GM19043 (cell line): Measurements from ENCODE around the gene ADAMTS2.

ENCODE experiments used
- ATAC-seq: cut with Tn5 transposase; IDR thresholded peaks from one replicate; pipeline ENCODE4 v1.9.1; 2021; ENCODE audit warnings: low read depth; ENCODE audit not compliant: unreplicated experiment

Gene ADAMTS2

DNA sequence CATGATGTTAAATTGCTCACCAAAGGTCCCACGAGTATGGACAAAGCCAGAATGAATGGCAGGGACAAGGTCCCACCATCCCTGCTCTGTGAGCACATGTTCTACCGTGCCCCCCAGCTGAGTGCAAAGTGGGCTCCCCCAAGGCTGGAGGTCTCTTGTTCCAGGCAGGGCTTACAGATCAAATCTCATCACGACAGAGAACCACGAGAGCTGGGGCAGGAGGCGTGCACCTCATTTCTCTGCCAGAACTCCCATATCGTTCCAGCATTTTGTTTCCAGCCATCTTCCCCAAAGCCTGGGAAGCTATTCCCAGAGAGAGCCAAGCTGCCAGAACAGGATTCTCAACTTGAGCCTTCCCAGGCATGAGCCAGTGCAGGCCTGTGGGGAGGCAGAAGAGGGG lies 176.6 kb downstream of the ADAMTS2 start:
- no peak for ATAC-seq

DNA sequence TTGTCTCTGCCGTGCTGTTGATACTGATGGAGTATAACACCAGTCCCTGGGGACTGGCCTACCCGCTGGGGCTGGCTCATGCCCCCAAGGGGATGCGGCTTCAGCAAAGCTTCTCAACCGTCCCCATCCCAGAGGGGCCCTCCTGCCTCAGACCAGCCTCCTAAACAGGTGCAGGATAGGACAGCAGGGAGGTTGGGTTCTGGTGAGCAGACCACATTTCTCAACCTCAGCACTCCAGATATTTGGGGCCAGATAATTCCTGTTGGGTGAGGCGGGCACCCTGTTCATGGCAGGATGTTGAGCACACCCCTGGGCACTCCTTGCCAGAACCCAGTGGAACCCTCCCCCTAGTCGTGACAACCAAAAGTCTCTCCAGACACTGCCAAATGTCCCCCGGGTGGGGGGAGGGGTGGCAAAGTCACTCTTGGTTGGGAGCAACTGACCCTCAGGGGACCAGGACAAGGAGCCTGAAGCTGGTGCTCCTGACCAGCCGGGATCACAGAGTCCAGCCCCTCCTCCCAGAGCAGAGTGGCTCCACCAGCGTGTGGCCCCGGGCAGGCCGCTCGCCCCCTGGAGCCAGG lies 177.3 kb downstream of the ADAMTS2 start:
- no peak for ATAC-seq

DNA sequence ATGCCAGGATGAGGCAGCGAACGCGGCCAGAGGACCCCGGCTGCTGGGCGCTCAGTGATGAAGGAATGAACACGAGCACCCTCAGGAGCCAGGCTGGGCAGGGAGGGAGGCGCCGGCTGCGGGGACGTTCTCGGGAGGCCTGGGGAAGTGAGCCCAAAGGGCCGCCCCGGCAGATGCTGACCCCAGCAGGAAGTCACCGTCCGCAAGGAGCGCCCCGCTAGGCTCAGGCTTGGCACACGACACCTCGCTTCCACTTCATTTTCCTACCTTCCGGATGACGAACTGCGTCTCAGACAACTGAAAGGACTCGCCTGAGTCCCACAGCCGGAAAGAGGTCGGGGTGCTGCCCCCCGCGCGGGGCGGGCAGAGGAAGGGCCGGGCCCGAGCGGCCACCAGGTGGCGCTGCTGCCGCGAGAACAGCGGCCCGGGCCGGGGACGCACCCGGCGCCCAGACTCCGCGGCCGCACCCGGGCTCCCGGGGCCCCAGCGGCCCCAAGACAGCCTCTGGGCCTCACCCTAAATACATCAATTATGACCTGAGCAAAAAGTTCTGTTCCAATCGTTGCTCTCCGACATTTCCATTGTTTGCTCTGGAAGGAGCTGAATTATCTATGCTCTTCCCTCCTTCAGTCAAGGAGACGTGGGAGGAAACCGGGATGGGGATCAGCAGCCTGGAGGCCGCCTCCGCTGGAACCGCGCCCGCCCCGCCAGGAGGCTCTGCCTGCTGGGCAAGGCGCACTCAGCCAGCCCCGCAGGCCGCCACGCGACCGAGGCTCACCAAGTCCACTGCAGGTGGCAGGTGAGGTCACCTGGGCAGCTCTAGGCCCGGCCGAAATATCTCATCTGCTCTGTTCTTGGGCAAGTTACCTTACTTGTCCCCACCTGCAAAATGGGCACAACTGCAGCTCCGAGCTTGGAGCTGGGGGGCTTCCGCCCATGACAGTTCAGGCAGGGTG lies 178.1 kb downstream of the ADAMTS2 start:
- ATAC-seq, result no peak

DNA sequence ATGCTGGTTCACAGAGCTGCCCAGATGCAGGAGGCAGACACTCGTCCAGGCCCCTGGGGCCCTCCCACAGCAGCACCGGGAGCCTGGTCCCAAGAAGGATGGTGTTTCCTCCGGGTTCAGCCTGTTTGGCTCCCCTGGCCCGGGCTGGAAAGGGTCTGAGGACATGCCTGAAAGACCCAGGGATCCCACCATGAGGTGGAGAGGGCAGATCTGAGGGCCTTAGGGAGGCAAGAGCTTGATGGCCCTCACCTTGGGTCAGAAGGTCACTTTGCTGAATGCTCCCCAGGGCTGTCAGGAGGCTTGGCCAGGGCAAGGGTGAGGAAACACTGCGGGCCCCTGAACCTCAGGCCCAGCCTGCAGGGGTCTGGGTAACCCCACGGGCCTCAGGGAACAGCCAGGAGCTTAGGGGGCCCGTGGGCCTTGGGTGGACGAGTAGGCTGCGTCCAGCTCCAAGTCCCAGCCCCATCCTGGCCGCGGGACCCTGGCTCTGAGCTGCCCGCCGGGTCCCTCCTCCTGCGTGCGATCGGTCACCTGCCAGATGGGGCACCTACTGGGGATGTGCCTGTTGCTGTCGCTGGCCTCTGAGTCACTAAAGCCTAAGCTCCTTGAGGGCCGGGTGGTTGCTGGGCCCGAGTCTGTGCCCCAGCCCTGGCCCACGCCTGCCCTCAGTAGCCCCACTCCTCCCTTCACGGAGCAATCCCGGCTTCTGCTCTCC lies 178.9 kb downstream of the ADAMTS2 start:
- ATAC-seq, result no peak

DNA sequence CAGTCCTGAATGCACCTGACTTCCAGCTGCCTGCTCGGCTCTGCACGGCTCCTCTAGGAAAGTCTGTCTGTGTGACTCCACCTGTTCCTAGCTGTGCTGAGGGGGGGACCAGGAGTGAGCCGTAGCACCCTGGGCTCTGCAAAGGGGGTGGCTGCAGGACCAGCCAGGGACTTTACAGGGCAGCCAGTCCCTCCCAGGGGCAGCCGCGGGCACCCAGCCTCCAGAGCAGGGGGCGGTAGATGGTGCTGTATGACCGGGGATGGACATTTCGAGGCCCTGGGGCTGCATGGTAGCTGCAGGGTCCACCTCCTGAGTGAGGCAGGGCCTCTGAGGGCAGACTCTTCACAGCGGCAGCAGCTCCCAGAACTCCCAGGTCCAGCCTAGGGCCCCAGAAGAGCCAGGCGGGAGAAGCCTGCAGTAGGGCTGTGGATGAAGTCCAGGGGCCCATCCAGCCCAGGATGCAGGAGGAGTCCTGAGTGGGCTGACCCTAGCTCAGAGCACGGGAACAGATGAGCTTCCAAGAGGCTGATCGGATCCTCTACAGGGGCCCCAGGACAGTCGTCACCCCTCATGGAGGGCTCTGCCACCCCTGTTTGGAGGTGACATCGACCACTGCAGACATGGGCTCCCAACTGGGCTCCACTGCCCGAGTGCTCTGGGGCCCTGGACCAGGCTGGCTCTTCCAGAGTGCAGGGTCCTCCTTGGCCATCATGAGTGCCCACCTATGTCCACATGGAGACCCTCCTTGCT lies 179.7 kb downstream of the ADAMTS2 start:
- ATAC-seq, result no peak

DNA sequence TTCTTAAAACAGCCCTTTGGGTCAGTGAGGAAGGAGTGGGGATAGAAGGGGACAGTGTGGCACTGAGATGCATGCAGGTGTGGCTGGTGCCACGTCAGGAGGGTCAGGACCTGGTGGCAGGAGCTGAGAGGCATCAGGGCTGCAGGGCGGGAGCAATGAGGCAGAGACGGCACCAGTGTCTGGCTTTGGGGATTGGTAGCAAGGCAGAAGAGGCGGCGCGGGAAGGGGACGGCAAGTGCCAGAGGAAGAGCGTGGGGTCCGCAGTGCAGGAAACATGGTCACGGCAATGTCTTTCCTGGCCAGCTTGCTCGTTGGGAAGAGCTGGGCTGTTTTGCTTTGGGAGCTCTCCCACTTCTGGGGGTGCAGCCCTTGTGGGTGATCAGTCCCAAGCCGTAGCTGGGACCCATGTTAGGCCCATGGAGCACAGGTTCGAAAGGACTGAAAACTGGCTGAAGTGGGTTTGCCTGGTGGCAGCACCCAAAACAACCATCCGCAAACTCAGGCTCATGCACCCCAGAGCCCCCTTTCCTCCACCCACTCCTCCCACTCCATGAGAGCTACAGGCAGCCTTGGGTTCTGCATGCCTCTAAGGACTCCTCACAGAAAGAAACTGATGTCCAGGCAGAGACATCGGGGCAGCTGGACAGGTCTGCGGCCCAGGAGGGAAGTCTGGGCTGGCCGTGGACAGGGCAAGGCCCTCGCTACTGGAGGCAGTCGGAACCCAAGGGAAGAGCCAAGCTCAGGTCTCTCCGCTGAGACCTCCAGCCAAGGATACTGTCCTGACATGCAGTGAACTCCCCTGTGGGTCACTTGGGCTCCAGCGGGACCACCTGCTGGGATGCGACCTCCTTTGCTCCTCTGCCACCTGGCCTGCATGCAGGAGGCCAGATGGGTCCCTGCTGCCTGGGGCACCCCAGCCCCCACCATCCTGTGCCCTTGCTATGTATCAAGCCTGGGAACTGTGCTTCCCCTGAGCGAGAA lies 180.6 kb downstream of the ADAMTS2 start:
- no peak for ATAC-seq

DNA sequence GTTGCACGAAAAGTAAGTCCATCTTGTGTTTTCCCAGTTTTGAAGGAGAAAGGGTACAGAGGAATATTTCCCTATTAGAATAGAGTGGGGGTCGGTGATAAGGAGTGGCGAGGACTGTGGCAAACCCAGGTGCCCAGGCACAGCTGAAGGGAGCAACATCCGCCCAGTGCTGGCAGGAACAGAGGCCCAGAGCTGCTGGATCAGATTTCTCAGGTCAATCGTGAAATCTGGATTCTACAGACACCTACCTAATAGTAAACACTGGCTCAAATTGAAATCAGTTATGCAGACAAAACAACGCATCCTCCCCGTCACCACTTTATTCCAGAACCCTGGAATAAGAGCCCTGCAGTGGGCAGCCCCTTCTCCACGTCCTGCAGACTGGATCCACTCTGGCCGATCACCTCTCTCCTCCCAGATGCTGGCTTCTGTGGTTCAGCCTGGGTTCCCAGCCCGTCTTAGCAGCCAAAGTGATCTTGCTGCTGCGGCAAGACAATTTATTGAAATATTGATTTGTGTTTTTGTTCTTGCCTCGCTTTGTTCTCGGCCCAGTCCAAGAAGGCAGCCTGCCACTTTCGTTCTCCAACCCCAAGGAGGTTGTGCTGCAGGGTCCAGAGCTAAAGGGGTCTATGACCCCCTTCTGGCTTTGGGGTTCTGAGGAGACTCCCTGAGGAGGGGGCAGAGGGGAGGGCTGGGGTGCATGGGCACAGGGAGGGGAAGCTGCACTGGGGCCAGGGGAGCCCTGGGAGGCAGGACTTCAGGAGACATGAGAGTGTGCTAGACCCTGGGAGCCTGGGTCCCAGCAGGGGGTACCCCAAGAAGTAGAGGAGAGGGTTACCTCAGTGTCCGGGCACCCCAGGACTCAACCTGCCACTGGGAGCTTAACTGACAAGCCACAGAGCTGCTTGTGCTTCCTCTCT lies 181.8 kb downstream of the ADAMTS2 start:
- ATAC-seq, result no peak

DNA sequence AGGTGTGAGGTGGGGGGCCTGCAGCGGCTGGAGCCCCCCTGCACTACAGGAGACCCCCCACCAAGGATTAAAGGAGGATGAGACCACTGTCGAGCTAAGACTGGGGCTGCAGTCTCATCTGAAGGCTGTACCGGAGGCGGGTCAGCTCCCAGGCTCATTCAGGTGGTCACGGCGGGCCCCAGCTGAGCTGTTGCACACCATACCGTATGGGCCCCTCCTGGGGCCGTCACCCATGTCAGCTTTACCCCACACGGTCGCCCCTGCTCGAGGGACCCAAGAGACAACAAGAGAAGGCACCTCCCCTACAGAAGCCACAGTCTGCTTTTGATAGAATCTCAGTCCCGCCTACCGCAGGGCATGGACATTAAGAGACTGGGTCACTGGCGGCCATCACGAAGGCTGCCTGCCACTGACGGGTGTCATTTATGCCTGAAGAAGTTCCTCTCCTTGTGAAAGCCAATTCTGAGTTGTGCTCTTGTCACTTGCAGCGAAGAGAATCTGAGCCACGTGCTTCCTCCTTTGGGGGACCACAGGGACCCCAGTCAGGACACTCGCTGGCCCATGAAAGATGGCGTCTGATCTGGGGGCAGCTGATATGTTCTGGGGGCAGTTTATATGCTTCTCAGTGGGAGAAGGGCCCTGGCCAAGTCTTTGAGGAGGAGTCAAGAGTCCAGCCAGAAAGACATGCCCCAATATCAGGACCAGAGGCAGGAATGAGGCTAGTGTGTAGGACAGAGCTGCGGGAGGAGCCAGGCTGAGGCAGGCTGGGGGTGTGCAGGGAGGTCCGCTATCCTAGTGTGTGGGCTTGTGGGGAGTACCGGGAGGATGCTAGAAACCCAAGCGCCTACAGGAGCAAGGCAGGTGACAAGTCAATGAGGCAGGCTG lies 182.7 kb downstream of the ADAMTS2 start:
- no peak for ATAC-seq

DNA sequence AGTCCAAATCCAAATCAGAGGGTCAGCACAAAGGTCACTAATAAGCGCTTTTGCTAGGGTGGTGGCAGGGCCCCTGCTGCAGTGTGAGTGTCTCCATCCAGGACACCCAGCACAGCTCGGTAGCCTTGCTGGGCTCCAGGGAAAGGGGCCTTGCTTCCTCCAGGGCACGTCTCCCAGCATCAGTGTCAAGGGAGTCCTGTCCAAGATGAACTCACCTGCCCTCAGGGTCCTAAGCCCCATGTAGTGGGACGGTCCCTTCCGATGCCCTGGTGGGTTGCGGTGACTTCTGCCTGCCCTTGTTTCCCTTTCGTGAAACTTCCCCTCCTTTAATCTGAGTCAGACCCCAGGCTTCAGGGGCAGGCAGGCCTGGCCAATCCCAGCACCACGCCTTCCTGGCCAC lies 183.4 kb downstream of the ADAMTS2 start:
- no peak for ATAC-seq

DNA sequence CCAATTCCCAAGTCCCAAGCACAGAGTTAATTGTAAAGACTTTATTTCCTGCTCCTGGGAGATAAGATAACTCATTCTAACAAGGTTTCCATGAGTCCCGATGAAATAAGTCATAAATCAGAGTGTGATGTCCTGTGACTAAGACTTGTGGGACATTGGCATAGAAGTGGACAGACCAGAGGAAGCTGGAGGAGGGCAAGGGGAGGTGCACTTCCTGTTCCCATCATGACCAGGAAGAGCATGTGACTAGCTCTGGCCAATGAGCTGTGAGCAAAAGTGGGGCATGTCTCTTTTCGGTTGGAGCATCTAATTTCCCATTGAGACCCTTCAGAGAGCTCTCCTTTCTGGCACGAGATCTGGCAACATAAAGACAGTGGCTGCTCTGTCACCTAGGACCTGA lies 184.7 kb downstream of the ADAMTS2 start:
- ATAC-seq, result no peak

DNA sequence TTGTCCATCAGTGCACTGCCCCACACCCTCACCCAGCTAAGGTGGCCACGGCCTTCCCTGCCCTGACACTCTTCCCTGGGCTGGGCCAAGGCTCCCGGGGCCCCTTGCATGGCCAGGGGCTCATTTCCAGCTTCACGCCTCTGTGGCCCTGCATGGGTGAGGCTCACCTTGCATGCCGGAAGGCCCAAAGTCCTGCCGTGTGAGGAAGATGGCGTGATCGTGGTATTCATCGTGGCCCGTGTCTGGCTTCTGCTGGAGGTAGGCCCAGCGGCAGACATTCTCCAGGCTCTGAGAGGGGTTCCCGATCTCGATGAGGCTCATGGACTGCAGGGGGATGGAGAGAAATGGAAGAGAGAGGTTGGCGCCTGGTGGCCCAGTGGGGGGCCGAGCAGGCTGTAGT lies 186.7 kb downstream of the ADAMTS2 start:
- ATAC-seq, result no peak

DNA sequence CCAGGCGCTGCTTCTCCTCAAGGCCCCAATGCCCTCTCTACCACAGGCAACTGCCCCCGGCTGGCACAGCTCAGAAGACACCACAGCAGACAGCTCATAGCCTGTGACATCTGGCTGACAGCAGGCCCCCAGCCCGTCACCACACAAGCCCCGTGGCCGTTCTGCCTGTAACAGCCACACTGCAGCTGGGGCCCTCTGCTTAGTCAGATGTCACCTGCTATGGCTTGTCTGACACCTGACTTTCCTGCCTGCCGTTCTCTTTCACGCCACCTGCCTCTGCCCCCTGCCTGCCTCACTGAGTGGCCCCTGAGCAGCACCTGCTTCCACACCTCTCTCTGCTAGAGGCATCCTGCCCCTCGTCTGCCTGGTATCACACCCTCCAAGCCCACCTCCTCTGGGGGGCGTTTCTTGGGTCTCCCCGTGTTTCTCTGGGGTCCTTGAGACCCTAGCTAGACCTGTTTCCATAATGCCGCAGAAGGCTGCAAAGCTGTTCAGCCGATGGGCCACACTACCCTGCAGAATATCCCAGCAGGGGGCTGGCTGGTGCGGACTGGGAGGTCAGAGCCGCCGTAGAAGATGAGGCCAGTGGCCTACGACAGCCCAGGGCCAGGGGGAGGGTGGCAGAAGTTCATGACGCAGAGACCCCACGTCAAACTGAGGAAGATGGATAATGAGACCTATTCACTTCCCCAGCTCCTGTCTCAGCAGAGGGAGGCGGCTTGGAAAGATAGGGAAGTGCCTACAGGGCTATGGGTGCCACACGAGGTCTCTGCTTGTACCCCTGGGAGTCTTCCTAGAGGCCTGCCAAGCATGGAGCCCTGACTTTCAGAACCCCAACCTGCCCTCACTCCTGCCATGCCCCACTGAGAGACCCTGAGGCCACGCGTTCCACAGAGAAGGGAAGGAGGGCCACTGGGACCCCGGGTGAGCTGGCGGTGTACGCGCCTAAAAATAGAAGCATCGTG lies 190.0 kb downstream of the ADAMTS2 start:
- ATAC-seq, result no peak

DNA sequence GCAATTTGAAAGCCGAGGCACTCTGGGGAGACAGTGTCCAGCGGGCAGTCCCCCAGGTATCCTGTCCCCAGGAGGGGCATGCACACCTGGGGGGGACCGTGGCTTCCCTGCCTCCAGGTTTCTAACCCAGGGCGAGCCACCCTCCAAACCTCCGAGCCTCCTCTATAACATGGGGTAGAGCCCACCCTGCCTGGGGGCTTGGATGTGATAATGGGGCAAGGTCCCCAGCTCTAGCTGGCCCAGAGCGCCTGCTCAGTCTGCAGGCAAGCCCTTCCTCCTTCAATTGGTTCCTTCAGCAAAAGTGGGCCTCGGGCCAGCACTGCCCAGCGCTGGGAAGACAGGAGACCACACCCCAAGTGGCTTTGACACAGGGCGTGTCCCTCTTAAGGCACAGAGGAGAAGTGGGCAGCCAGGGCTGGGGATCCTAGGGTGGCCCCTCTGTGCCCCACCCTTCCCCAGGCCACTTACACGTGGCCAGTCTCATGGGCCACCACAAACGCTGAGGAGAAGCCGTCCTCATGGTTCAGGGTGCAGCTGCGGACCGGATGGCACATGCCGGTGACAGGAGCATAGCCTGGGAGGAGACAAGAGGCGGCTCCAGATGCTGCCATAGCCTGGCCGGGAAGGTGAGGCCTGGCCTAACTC lies 190.8 kb downstream of the ADAMTS2 start:
- ATAC-seq, result no peak

DNA sequence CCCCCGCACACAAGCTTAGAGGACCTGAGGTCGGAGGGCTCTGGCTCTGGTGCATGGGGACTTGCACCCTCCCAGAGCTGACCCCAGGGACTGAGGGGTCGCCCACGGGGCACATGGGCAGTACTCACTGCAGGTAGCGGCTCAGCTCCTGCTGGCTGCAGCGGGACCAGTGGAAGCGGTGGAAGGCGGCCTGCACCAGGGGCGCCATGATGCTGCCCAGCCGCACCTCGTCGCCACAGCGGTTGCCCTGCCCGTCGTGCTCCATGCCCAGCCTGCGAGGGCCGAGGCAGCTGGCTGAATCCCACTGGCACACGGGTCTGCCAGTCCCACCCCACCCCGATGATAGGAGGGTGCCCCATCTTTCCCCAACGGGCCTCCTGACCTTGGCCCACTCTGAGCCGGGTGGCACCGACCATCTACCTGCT lies 191.3 kb downstream of the ADAMTS2 start:
- ATAC-seq, result no peak

DNA sequence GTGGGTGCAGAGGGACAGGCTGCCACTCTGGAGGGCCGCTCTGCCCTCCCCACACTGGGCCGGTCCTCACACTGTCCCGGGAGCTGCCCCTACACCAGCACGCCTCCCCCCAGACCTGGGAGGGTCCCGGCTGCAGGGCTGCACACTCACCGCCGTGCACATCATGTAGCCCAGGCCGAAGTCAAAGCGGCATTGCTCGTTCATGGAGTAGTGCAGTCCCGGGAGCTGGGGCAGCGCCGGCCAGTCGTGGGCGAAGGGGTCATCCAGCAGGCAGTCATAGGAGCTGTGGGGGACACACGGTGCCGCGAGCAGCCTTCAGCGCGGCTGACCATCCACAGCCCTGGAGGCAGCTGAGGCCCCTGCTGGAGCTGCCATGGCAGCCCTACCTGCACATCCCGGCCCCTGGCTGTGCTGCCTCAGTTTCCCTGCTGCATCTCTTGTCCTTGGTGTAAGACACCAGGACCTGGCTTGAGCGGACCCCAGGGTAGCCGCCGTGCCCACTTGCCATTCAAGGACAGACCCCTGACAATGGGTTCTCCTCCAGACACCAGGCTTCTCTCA lies 191.8 kb downstream of the ADAMTS2 start:
- ATAC-seq, result no peak

DNA sequence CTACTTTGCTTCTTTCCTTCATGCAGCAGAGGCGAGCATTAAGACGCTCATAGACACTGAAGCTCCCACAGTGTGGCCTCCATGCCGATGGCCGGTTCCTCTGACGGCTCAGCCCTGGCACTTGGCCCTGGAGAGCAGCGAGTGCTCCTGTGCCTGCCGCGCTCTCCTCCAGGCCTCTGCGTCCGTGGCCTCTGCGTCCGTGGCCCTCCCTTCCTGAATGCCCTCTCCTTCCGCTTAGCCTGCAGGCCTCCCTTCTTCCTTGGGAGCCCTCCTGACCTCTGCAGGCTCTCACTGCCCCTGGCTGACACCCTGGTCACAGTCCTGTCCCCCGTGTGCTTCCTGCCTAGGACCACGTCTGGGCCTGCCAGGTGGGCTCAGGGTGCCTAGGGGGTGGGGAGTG lies 192.3 kb downstream of the ADAMTS2 start:
- ATAC-seq, result no peak
